ENCODE results near the gene SEPTIN14.
"Not testable (repeated sequence)": the region's sequence is repeated elsewhere in the genome, so short reads cannot be mapped to it uniquely, and the experiment has no call there.

The SEPTIN14 gene

DNA sequence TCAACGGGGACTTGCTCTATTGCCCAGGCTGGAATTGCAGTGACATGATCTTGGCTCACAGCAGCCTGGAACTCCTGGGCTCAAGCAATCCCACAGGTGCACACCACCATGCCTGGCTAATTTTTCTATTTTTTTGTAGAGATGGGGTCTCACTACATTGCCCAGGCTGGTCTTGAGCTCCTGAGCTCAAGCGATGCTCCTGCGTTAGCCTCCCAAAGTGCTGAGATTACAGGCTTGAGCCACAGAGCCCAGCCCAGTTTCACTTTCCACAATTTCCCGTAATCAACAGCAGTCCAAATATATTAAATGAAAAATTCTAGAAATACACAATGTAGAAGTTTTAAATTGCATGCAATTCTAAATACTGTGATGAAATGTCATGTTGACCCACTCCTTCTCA lies 24.0 kb downstream of the SEPTIN14 start:
- no peaks in the 10 kb centered on the region for H3K27me3 Mint-ChIP-seq
- H3K27ac Mint-ChIP-seq, result no peak overlapping the region
- CTCF ChIA-PET, result no interaction called here

DNA sequence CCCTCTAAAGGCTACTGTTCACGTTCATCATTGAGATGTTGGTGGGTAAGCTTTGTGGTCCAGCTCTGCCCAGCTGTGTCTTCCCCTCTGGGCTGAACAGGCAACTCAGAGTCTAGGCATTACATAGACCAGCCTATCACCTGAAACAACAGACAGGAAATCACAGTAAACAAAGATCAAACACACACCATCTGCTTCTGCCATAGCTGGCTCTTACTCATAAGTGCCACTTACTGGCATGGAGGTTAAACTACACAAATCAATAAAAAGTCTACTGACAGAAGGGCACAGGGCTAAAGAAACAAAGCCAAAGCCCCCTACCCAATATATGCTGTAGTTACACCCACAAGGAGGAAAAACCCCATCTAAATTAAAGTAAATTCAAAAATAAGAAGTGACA lies 35.0 kb downstream of the SEPTIN14 start:
- no peaks in the 10 kb centered on the region for H3K27me3 Mint-ChIP-seq
- H3K9me3 Mint-ChIP-seq, result peaks cover 24% of the 10 kb centered on the region
- H3K4me3 Mint-ChIP-seq, result no peak overlapping the region
- CTCF ChIA-PET, result interaction anchor here (0.8 to 1.0 kb wide), 2 partner anchors 9 to 186 kb away, joined by 3 to 4 read pairs; no protein-coding TSS in a partner anchor
- H3K36me3 Mint-ChIP-seq, result no peaks in the 10 kb centered on the region
- no peak overlapping the region for H3K27ac Mint-ChIP-seq
- H3K4me1 Mint-ChIP-seq, result no peaks in the 10 kb centered on the region
- DNase-seq, result no peak

More for the DNA sequence above, 24.0 kb downstream of the SEPTIN14 start:
- Mint-ChIP-seq H3K4me3 (no peak overlapping the region), H3K9me3 (no peaks in the 10 kb centered on the region), H3K36me3 (no peaks in the 10 kb centered on the region), H3K4me1 (no peaks in the 10 kb centered on the region)
- no peak for DNase-seq

DNA sequence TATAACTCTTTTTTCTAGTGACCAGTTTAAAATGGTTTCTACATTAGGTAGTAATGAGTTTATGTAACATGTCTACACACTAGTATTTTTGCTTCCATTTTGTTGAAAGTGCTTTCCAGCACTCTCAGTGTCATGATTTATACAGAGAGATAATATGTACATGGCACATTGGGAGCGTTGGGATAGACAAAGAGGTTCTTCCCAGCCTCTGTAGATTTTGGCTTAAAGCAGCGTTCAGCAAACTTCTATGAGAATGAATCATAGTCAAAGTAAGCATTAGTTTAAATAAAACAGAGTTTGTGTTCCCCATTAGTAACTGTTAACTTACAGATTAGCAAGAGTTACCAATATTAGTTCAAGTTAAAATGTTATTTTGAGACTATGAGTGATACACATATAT lies 43.9 kb downstream of the SEPTIN14 start:
- no peak for DNase-seq
- no peaks in the 10 kb centered on the region for H3K36me3 Mint-ChIP-seq
- CTCF ChIA-PET, result no interaction called here
- H3K4me3 Mint-ChIP-seq, result no peak overlapping the region
- no peaks in the 10 kb centered on the region for H3K27me3 Mint-ChIP-seq
- peaks cover 7% of the 10 kb centered on the region for H3K9me3 Mint-ChIP-seq
- H3K27ac Mint-ChIP-seq, result no peak overlapping the region
- no peaks in the 10 kb centered on the region for H3K4me1 Mint-ChIP-seq

DNA sequence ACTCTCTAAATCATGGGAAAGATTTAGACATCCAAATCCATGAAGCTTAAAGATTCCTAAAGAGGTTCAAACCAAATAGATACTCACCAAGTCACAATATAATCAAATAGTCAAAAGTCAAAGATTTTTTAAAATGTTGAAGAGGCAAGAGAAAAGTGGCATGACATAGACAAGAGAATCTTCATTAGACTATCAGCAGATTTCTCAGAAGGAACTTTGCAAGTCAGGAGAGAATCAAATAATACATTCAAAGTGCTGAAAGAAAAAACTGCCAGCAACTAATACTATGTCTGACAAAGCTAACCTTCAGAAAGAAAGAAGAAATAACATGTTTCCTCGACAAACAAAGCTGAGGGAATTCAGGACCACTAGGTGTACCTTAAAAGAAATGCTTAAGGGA lies 65.3 kb downstream of the SEPTIN14 start:
- H3K27me3 Mint-ChIP-seq, H3K4me1 Mint-ChIP-seq, DNase-seq, H3K27ac Mint-ChIP-seq, H3K36me3 Mint-ChIP-seq, CTCF ChIA-PET, H3K4me3 Mint-ChIP-seq: not testable (repeated sequence)
- H3K9me3 Mint-ChIP-seq, result peaks cover 12% of the 10 kb centered on the region

DNA sequence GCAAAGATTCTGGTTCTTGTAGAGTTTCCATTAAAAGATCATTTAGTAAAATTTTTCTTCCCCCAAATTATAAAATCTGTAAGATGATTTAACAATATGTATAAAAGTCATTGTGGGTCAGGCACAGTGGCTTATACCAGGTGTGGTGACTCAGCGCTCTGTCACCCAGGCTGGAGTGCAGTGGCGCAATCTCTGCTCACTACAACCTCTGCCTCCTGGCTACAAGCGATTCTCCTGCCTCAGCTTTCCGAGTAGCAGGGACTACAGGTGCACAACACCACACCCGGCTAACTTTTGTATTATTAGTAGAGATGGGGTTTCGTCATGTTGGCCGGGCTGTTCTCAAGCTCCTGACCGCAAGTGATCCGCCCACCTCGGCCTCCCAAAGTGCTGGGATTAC lies 68.0 kb downstream of the SEPTIN14 start:
- Mint-ChIP-seq H3K27ac (no peak overlapping the region), H3K4me3 (no peak overlapping the region), H3K27me3 (no peaks in the 10 kb centered on the region), H3K9me3 (peaks cover 12% of the 10 kb centered on the region), H3K4me1 (no peaks in the 10 kb centered on the region), H3K36me3 (peaks cover 5% of the 10 kb centered on the region)
- CTCF ChIA-PET, result no interaction called here
- DNase-seq, result no peak

DNA sequence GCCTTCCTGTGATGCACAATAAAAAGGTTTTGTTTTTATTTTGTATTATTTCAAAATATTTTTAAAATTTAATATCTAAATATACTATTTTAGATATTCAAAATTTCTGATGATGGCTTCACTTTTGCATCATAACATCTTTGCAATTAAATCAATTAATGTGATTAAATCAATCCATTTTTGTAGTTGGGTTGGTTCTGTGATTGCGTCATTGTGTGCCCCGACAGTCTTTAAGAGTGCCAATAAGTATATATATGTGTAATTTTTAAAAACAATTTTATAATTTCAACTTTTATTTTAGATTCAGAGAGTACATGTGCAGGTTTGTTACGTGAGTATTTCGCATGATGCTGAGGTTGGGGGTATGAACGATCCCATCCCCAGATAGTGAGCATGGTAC lies 70.5 kb downstream of the SEPTIN14 start:
- peaks cover 8% of the 10 kb centered on the region for H3K9me3 Mint-ChIP-seq
- CTCF ChIA-PET, result no interaction called here
- no peak overlapping the region for H3K27ac Mint-ChIP-seq
- no peaks in the 10 kb centered on the region for H3K4me1 Mint-ChIP-seq
- H3K27me3 Mint-ChIP-seq, result no peaks in the 10 kb centered on the region
- peaks cover 2% of the 10 kb centered on the region for H3K36me3 Mint-ChIP-seq
- no peak overlapping the region for H3K4me3 Mint-ChIP-seq
- no peak for DNase-seq

DNA sequence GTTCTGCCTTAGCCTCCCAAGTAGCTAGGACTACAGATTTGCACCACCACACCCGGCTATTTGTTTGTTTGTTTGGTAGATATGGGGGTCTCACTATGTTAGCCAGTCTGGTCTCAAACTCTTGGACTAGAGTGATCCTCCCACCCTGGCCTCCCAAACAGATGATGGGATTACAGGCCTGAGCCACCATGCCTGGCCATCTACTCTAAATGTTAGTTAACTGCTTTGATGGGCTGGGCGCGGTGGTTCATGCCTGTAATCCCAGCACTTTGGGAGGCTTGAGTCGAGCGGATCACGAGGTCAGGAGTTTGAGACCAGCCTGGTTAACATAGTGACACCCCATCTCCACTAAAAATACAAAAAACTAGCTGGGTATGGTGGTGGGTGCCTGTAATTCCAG lies 74.8 kb downstream of the SEPTIN14 start:
- peaks cover 3% of the 10 kb centered on the region for H3K9me3 Mint-ChIP-seq
- no peak overlapping the region for H3K4me3 Mint-ChIP-seq
- no peaks in the 10 kb centered on the region for H3K4me1 Mint-ChIP-seq
- no peak overlapping the region for H3K27ac Mint-ChIP-seq
- no peaks in the 10 kb centered on the region for H3K36me3 Mint-ChIP-seq
- CTCF ChIA-PET, result no interaction called here
- no peak for DNase-seq
- H3K27me3 Mint-ChIP-seq, result no peaks in the 10 kb centered on the region

DNA sequence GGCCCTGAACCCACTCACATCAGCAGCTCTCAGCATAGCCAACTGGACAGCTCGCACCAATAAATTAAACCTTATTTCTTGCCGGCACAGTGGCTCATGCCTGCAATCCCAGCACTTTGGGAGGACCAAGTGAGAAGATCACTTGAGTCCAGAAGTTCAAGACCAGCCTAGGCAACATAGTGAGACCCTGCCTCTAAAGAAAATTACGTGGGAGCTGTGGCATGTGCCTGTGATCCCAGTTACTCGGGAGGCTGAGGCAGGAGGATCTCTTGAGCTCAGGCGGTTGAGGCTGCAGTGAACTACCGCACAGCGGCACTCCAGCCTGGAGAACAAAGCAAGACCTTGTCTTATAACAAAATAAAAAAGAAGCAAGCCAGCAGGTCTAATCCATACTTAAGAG lies 75.7 kb downstream of the SEPTIN14 start:
- CTCF ChIA-PET, result no interaction called here
- Mint-ChIP-seq H3K27me3 (no peaks in the 10 kb centered on the region), H3K36me3 (no peaks in the 10 kb centered on the region), H3K9me3 (peaks cover 3% of the 10 kb centered on the region), H3K4me3 (no peak overlapping the region), H3K4me1 (no peaks in the 10 kb centered on the region), H3K27ac (no peak overlapping the region)
- no peak for DNase-seq

DNA sequence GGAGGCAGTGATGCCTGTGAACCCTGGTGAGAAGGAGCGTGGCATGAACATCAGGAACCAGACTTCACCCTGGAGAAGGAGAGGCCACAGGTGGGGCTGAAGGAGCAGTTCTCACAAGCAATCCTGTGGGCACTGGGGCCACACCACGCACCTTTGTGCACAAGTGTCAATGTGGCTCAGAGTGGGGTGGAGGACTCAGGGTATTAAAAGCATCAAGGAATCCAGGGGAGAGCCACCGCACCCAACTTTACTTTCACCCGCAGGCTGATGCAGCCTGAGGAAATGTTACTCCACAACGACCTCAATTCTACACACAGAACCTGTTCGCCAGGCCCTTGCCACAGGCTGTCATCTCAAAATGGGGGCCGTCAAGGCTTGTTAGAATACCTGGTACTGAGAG lies 77.1 kb downstream of the SEPTIN14 start:
- H3K27ac Mint-ChIP-seq, H3K9me3 Mint-ChIP-seq, H3K4me1 Mint-ChIP-seq, H3K36me3 Mint-ChIP-seq, DNase-seq, H3K27me3 Mint-ChIP-seq, CTCF ChIA-PET, H3K4me3 Mint-ChIP-seq: not testable (repeated sequence)

DNA sequence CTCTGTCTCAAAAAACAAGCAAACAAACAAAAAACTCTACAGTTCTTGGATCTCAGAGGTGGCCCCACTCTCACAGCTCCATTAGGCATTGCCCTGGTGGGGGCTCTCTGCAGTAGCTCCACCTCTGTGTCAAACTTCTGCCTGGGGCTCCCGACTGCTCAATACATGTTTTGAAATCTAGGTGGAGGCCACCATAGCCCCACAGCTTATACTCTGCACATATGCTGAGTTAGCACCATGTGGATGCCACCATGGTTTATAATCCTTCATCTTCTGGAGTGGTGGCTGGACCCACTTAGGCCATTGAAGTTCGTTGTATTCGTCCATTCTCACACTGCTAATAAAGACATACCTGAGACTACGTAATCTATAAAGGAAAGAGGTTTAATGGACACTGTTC lies 78.4 kb downstream of the SEPTIN14 start:
- Mint-ChIP-seq H3K4me1 (no peaks in the 10 kb centered on the region), H3K36me3 (no peaks in the 10 kb centered on the region), H3K27me3 (no peaks in the 10 kb centered on the region), H3K27ac (no peak overlapping the region), H3K4me3 (no peak overlapping the region), H3K9me3 (peaks cover 3% of the 10 kb centered on the region)
- no peak for DNase-seq
- CTCF ChIA-PET, result no interaction called here

DNA sequence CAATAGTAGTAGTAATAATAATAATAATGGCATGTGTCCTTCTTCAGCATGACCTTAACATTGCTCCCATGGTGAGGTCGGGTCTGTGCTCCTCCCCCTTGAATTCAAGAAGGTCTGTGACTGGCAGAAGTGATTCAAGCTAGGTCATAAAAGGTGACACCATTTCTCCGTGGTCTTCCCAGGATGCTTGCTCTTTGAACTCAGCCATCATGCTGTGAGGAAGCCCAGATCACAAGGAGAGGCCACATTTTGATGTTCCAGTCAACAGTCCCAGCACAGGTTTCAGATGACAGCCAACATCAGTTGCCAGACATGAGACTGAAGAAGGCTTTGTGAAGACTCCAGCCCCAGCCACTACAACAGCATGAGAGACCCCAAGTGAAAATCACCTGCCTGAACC lies 83.9 kb downstream of the SEPTIN14 start:
- no peak overlapping the region for H3K27ac Mint-ChIP-seq
- H3K36me3 Mint-ChIP-seq, result no peaks in the 10 kb centered on the region
- no peaks in the 10 kb centered on the region for H3K4me1 Mint-ChIP-seq
- DNase-seq, result no peak
- H3K9me3 Mint-ChIP-seq, result no peaks in the 10 kb centered on the region
- CTCF ChIA-PET, result no interaction called here
- no peak overlapping the region for H3K4me3 Mint-ChIP-seq
- no peaks in the 10 kb centered on the region for H3K27me3 Mint-ChIP-seq

DNA sequence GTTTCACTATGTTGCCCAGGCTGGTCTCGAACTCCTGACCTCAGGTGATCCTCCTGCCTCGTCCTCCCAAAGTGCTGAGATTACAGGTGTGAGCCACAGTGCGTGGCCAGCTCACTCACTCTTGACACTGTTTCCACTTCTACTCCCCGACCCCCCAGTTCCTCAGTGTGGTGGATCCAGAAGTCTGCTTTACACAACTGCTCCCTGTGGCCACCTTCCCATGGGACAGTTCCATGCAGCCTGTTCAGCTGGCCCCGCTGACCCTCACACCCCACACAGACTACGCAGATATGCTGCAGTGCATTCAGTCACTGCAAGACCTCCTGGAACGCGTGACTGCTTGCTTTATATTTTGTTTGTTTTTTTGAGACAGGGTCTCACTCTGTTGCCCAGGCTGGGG lies 86.4 kb downstream of the SEPTIN14 start:
- no peaks in the 10 kb centered on the region for H3K27me3 Mint-ChIP-seq
- H3K27ac Mint-ChIP-seq, result no peak overlapping the region
- H3K36me3 Mint-ChIP-seq, result no peaks in the 10 kb centered on the region
- H3K4me1 Mint-ChIP-seq, result no peaks in the 10 kb centered on the region
- no peaks in the 10 kb centered on the region for H3K9me3 Mint-ChIP-seq
- DNase-seq, result no peak
- CTCF ChIA-PET, result no interaction called here
- H3K4me3 Mint-ChIP-seq, result no peak overlapping the region

DNA sequence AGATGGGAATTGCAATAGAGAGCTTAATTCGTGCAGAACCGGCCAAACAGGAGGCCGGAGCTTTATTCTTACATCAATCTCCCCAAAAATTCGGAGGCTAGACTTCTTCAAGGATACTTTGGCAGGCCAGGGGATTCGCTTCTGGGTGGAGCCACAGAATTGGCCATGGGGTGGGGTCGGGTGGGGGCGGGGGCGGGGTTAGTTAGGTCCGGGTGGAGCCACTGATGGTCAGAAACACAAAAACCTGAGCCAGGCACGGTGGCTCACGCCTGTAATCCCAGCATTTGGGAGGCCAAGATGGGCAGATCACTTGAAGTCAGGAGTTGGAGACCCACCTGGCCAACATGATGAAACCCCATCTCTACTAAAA lies 87.5 kb downstream of the SEPTIN14 start:
- CTCF ChIA-PET, result no interaction called here
- H3K36me3 Mint-ChIP-seq, result no peaks in the 10 kb centered on the region

DNA sequence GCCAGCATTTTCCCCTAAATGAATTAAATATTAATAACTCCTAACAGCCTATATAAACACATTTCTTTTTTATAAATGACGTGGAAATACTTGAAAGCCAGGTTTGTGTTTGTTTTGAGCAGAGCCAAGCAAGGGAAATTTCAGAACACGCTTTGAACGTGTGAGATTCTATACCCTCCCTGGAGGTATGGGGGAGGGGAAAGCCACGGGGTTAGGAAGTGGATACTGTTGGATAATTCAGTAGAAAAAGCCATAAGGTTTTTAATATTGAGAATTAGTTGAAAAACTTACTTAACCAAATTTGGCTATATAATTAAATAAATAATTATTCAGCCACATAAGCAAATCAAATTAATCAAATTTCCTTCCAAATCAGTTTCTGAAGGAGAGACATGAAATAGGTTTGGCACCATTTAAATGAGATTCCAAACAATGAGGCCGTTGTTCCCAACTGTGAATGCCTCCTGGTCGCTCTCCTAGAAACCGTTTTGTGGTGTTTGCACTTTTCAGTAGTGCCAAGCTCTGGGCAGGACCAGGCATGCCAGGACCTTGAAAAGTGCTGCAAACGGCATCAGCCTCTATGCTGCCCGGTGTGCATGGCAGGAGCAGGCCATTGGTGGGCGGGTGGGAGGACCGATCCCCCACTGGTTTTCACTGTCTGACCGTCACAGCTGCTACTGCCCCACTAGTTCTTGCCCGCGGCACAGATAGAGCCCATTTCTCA lies 88.1 kb downstream of the SEPTIN14 start:
- Mint-ChIP-seq H3K9me3 (no peaks in the 10 kb centered on the region), H3K27me3 (no peaks in the 10 kb centered on the region), H3K36me3 (no peaks in the 10 kb centered on the region), H3K4me1 (no peaks in the 10 kb centered on the region), H3K27ac (no peak overlapping the region), H3K4me3 (no peak overlapping the region)
- CTCF ChIA-PET, result no interaction called here
- DNase-seq, result no peak

More for the DNA sequence above, 87.5 kb downstream of the SEPTIN14 start:
- DNase-seq, result no peak
- Mint-ChIP-seq H3K27ac (no peak overlapping the region), H3K4me1 (no peaks in the 10 kb centered on the region), H3K9me3 (no peaks in the 10 kb centered on the region), H3K4me3 (no peak overlapping the region), H3K27me3 (no peaks in the 10 kb centered on the region)

DNA sequence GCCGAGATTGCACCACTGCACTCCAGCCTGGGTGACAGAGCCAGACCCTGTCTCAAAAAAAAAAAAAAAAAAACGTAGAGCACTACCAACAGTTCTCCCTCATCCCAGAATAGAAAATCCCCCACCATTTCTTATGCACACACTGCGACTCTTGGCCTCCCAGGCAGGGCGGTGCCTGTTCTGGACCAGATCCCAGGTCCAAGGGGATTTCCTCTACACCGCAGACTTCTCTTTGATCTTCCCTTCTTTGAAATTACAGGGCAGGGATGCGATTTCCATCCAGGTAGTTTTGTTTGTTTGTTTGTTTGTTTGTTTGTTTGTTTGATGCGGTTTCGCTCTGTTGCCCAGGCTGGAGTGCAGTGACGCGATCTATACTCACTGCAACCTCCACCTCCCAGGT lies 91.8 kb downstream of the SEPTIN14 start:
- DNase-seq, result no peak
- H3K4me1 Mint-ChIP-seq, result no peaks in the 10 kb centered on the region
- H3K27me3 Mint-ChIP-seq, result no peaks in the 10 kb centered on the region
- H3K9me3 Mint-ChIP-seq, result no peaks in the 10 kb centered on the region
- CTCF ChIA-PET, result no interaction called here
- H3K27ac Mint-ChIP-seq, result no peak overlapping the region
- no peaks in the 10 kb centered on the region for H3K36me3 Mint-ChIP-seq
- no peak overlapping the region for H3K4me3 Mint-ChIP-seq

Data from activated naive CD4-positive, alpha-beta T cell treated with anti-CD3 and anti-CD28 coated beads, Interleukin-2, amount 10 ng/mL, durations not matched to agents 7 days and 5 days (primary cell).